IMR-90 (cell line): ENCODE measurements around the gene FOCAD. TPM values are rescaled to one million over a fixed set of nuclear protein-coding genes. Genes with fewer than 3 reads are reported as not detected.

Source experiments
- ATAC-seq: fragments of 200-7000 bp; cut with Tn5 transposase; 2 replicates; pipeline ENCODE4 v1.9.1; 2020; ENCODE audit warnings: low read depth, mild to moderate bottlenecking, moderate library complexity
- BruUV-seq: library from RNA; stranded (reverse); fragments of 400-500 nt; replicated peaks from 2 replicates; lab custom pipeline; 2021; lab: Mats Ljungman, UMichigan
- CTCF ChIA-PET: fragments of 300-600 bp; formaldehyde crosslinking; extraction: SDS; loops from one replicate; lab custom pipeline; 2021; ENCODE audit warnings: antibody characterized with exemption; lab: Yijun Ruan, JAX
- POLR2A ChIA-PET: fragments of 300-600 bp; sonication (Branson Sonifier 250); formaldehyde crosslinking; loops from one replicate; lab custom pipeline; 2022; ENCODE audit warnings: antibody characterized with exemption; ENCODE audit not compliant: unreplicated experiment; lab: Charles Lee
- DNase-seq: peaks from one replicate; pipeline ENCODE4 v3.0.0; 2013
- H2AFZ ChIP-seq: replicated peaks from 2 replicates; pipeline ENCODE3; 2013; ENCODE audit warnings: low read length, mild to moderate bottlenecking; ENCODE audit not compliant: poor library complexity
- H2AK5ac ChIP-seq: 2 replicates; pipeline ENCODE4 v1.6.1; 2013; ENCODE audit warnings: low read depth, low read length, inconsistent platforms
- H2AK9ac ChIP-seq: replicated peaks from 2 replicates; pipeline ENCODE3; 2013; ENCODE audit warnings: mild to moderate bottlenecking, low read depth, low read length, moderate library complexity; ENCODE audit not compliant: poor library complexity
- H2BK120ac ChIP-seq: 2 replicates; pipeline ENCODE4 v1.6.1; 2013; ENCODE audit warnings: low read depth, low read length, inconsistent platforms
- H2BK15ac ChIP-seq: 3 replicates; pipeline ENCODE4 v1.6.1; 2013; ENCODE audit warnings: low read depth, low read length, inconsistent platforms
- H2BK20ac ChIP-seq: 2 replicates; pipeline ENCODE4 v1.6.1; 2013; ENCODE audit warnings: low read depth, mild to moderate bottlenecking, inconsistent platforms, low read length, moderate library complexity
- H2BK5ac ChIP-seq: 2 replicates; pipeline ENCODE4 v1.6.1; 2013; ENCODE audit warnings: mild to moderate bottlenecking, low read depth, low read length, inconsistent platforms; ENCODE audit not compliant: poor library complexity, severe bottlenecking
- H3K14ac ChIP-seq: replicated peaks from 2 replicates; pipeline ENCODE4 v1.6.1; 2013; ENCODE audit warnings: low read depth, low read length, inconsistent platforms
- H3K18ac ChIP-seq: 2 replicates; pipeline ENCODE4 v1.6.1; 2013; ENCODE audit warnings: low read depth, low read length, control low read depth
- H3K23ac ChIP-seq: 2 replicates; pipeline ENCODE4 v1.6.1; 2013; ENCODE audit warnings: low read depth, low read length, inconsistent platforms
- H3K27ac ChIP-seq: 2 replicates; pipeline ENCODE4 v1.5.1; 2013; ENCODE audit warnings: mild to moderate bottlenecking, control low read depth, low read length; ENCODE audit not compliant: insufficient read depth
- H3K27me3 ChIP-seq: 2 replicates; pipeline ENCODE4 v1.6.1; 2013; ENCODE audit warnings: low read length; ENCODE audit not compliant: control insufficient read depth, insufficient read depth
- H3K36me3 ChIP-seq: 2 replicates; pipeline ENCODE4 v1.6.1; 2013; ENCODE audit warnings: low read length, mixed read lengths; ENCODE audit not compliant: control insufficient read depth, insufficient read depth
- H3K4ac ChIP-seq: 2 replicates; pipeline ENCODE4 v1.6.1; 2013; ENCODE audit warnings: low read depth, low read length, inconsistent platforms
- H3K4me1 ChIP-seq: 2 replicates; pipeline ENCODE4 v1.6.1; 2013; ENCODE audit warnings: low read length, mixed read lengths; ENCODE audit not compliant: control insufficient read depth, insufficient read depth
- H3K4me2 ChIP-seq: 2 replicates; pipeline ENCODE4 v1.6.1; 2013; ENCODE audit warnings: low read depth, mild to moderate bottlenecking, control low read depth, low read length, moderate library complexity
- H3K4me3 ChIP-seq: 2 replicates; pipeline ENCODE4 v1.5.1; 2013; ENCODE audit warnings: low read depth, mild to moderate bottlenecking, control low read depth, low read length, moderate library complexity; ENCODE audit not compliant: insufficient read depth
- H3K56ac ChIP-seq: 2 replicates; pipeline ENCODE4 v1.6.1; 2013; ENCODE audit warnings: low read length, inconsistent platforms; ENCODE audit not compliant: insufficient read depth; ENCODE audit errors: extremely low read depth
- H3K79me1 ChIP-seq, 2 experiments: 2 replicates each; pipeline ENCODE4 v1.6.1; 2013; ENCODE audit warnings: low read length in 2 of 2, inconsistent platforms in 1 of 2, low read depth in 1 of 2
- H3K9ac ChIP-seq: 2 replicates; pipeline ENCODE4 v1.6.1; 2013; ENCODE audit warnings: low read depth, low read length, control low read depth
- H3K9me1 ChIP-seq: 2 replicates; pipeline ENCODE4 v1.6.1; 2013; ENCODE audit warnings: low read length, inconsistent platforms; ENCODE audit not compliant: insufficient read depth
- H3K9me3 ChIP-seq: 2 replicates; pipeline ENCODE4 v1.6.1; 2013; ENCODE audit warnings: low read length; ENCODE audit not compliant: control insufficient read depth, insufficient read depth
- H4K20me1 ChIP-seq: 2 replicates; pipeline ENCODE4 v1.6.1; 2013; ENCODE audit warnings: low read length, inconsistent platforms; ENCODE audit not compliant: insufficient read depth
- H4K5ac ChIP-seq: 2 replicates; pipeline ENCODE4 v1.6.1; 2013; ENCODE audit warnings: mild to moderate bottlenecking, low read depth, low read length, control low read depth
- H4K8ac ChIP-seq, 2 experiments: 2 replicates each; pipeline ENCODE4 v1.6.1; 2013; ENCODE audit warnings: low read depth in 2 of 2, low read length in 2 of 2, control low read depth in 1 of 2, inconsistent platforms in 1 of 2
- H4K91ac ChIP-seq: 2 replicates; pipeline ENCODE4 v1.6.1; 2013; ENCODE audit warnings: low read depth, low read length, inconsistent platforms; ENCODE audit not compliant: insufficient read depth
- BHLHE40 ChIP-seq: fragments of 150-350 bp; IDR thresholded peaks from 2 replicates; pipeline ENCODE4 v1.6.1; 2016; ENCODE audit warnings: mild to moderate bottlenecking, low read depth, low read length
- CEBPB ChIP-seq: IDR thresholded peaks from 2 replicates; pipeline ENCODE4 v1.6.1; 2012; ENCODE audit warnings: low read depth, low read length, improper control_type of control experiment
- CHD1 ChIP-seq: IDR thresholded peaks from 2 replicates; pipeline ENCODE4 v1.6.1; 2012; ENCODE audit warnings: low read depth, low read length, improper control_type of control experiment
- CTCF ChIP-seq: conservative IDR thresholded peaks from 2 replicates; pipeline ENCODE4 v1.5.1; 2012; ENCODE audit warnings: mild to moderate bottlenecking, low read depth, low read length, improper control_type of control experiment
- FOS ChIP-seq: fragments of 150-350 bp; IDR thresholded peaks from 2 replicates; pipeline ENCODE4 v1.6.1; 2016; ENCODE audit warnings: low read depth, low read length
- MAFK ChIP-seq: IDR thresholded peaks from 2 replicates; pipeline ENCODE4 v1.6.1; 2012; ENCODE audit warnings: low read depth, low read length, improper control_type of control experiment
- MAZ ChIP-seq: IDR thresholded peaks from 2 replicates; pipeline ENCODE4 v1.6.1; 2012; ENCODE audit warnings: low read depth, mild to moderate bottlenecking, low read length, improper control_type of control experiment, moderate library complexity, borderline replicate concordance
- MXI1 ChIP-seq: IDR thresholded peaks from 2 replicates; pipeline ENCODE4 v1.6.1; 2012; ENCODE audit warnings: low read depth, mild to moderate bottlenecking, low read length, moderate library complexity, borderline replicate concordance
- NFE2L2 ChIP-seq: fragments of 150-350 bp; IDR thresholded peaks from 2 replicates; pipeline ENCODE4 v1.6.1; 2016; ENCODE audit warnings: low read depth, mild to moderate bottlenecking, low read length
- POLR2A ChIP-seq: IDR thresholded peaks from 2 replicates; pipeline ENCODE4 v1.6.1; 2012; ENCODE audit warnings: mild to moderate bottlenecking, low read depth, low read length
- RCOR1 ChIP-seq: IDR thresholded peaks from 2 replicates; pipeline ENCODE4 v1.6.1; 2012; ENCODE audit warnings: mild to moderate bottlenecking, low read length, improper control_type of control experiment; ENCODE audit not compliant: insufficient replicate concordance
- RFX5 ChIP-seq: IDR thresholded peaks from 2 replicates; pipeline ENCODE4 v1.8.0; 2012; ENCODE audit warnings: low read depth, mild to moderate bottlenecking, low read length, moderate library complexity
- SMC3 ChIP-seq: fragments of 150-350 bp; IDR thresholded peaks from 2 replicates; pipeline ENCODE4 v1.6.1; 2016; ENCODE audit warnings: low read depth, mild to moderate bottlenecking, antibody characterized with exemption, low read length, moderate library complexity
- WGBS, 2 experiments: methylation state at CpG; one replicate each; pipeline versions ENCODE4 v1.1.5 to v1.1.7; 2013; ENCODE audit warnings: missing lambda C conversion rate in 2 of 2; ENCODE audit not compliant: insufficient read length in 1 of 2; ENCODE audit errors: extremely low coverage in 2 of 2; 5-methylcytosine and 5-hydroxymethylcytosine counted together
- dilution Hi-C: fragments of 300-500 bp; cut with HindIII; formaldehyde crosslinking; loops from one replicate; pipeline ENCODE4 v1.14.3; 2018; ENCODE audit warnings: low sequenced_read_pairs; ENCODE audit not compliant: unreplicated experiment
- in situ Hi-C: fragments of 300-500 bp; cut with MboI; formaldehyde crosslinking; loops from 3 replicates; pipeline ENCODE4 v1.14.3; 2019; ENCODE audit warnings: low sequenced_read_pairs, inconsistent platforms, mixed read lengths
- intact Hi-C: fragments of 100-400 bp; cut with micrococcal nuclease; formaldehyde crosslinking; loops from 2 replicates; pipeline ENCODE4 v1.10.0; 2022
- polyA plus RNA-seq, 3 experiments: library from polyadenylated mRNA; depleted of rRNA; stranded (reverse); fragments of >200 nt; gene quantifications; 2 replicates each; pipeline ENCODE4 v1.2.3, GENCODE V29; 2012; ENCODE audit warnings: low replicate concordance in 1 of 3
- total RNA-seq: library from RNA; depleted of rRNA; stranded (reverse); fragments of >200 nt; gene quantifications from 2 replicates; pipeline ENCODE4 v1.2.3, GENCODE V29; 2012
- TF ChIP-seq, protein P1 (sequence below): fragments of 150-350 bp; IDR thresholded peaks from 2 replicates; pipeline ENCODE4 v1.6.1; 2016; ENCODE audit warnings: low read depth, mild to moderate bottlenecking, low read length, moderate library complexity, borderline replicate concordance

The FOCAD gene
- total and polyA plus RNA-seq, 2 of the 4 experiments (the other 2 are of a cell fraction): 28.8 to 91.2 TPM

DNA sequence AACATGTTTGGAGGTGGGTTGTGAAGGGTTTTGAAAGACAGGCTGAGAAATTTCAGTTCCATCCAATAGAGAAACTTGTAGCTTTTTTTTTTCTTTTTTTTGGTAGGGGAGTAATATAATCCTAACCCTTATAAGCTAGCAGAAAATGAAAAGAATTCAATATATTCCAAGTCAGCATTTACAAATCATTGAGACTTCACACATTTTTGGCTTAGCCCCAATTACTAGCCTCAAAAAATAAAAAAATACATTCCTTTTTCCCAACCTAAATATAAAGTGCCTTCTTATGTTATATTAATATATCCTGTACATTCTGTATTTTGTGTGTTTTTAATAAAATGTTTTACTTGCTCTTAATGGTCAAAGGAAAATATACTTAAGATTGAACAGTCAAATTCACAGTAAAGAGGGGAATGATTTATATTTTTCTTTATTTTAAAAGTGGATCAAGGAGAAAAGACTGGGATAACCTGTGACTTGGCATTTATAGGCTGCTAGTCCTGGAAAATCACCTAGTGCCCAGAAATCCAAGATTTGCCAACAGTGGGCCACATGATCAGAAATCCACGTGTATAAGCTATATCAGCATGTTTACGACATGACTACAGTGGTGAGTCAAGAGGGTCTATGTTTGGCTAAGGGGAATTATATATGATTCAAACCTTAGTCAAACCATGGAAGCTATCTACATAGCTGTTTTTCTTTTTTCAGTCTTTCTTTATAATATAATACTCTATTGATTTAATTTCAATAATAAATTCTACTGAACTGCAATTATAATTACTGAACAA, 332.8 kb downstream of the FOCAD start:
- intact Hi-C loops (no loop called here), dilution Hi-C loops (no loop called here), in situ Hi-C loops (no loop called here)
- peak overlapping the region; percentile 31; the same call in 1 of the 2 replicates for H3K4ac ChIP-seq
- no peak overlapping the region for H3K27ac ChIP-seq
- no peaks in the 10 kb centered on the region for H4K20me1 ChIP-seq
- H2BK120ac ChIP-seq: peak overlapping the region; percentile 61; the same call in 1 of the 2 replicates
- no peak overlapping the region for H4K91ac ChIP-seq
- H3K79me1 ChIP-seq: no peaks in the 10 kb centered on the region
- CTCF ChIA-PET: interaction anchor here (0.6 to 1.0 kb wide), 2 partner anchors 95 to 302 kb away, joined by 3 to 7 read pairs; no protein-coding TSS in a partner anchor
- peaks cover 2% of the 10 kb centered on the region for H3K4me1 ChIP-seq
- BruUV-seq: no TSS peak
- no peak overlapping the region for H3K56ac ChIP-seq
- H2AK9ac ChIP-seq: no peak overlapping the region
- peak overlapping the region; percentile 65; the same call in 1 of the 2 replicates for H3K14ac ChIP-seq
- H4K5ac ChIP-seq: no peak overlapping the region
- WGBS, 2 experiments: no CpG with 5 or more reads among the region's 2 CpGs
- no peak overlapping the region for H2AK5ac ChIP-seq
- H2BK20ac ChIP-seq: no peak overlapping the region
- POLR2A ChIA-PET: no interaction called here
- no peak overlapping the region for H3K9ac ChIP-seq
- H3K9me3 ChIP-seq: no peaks in the 10 kb centered on the region
- H4K8ac ChIP-seq: no peak overlapping the region
- no peak overlapping the region for H2BK15ac ChIP-seq
- H3K4me3 ChIP-seq: no peak overlapping the region
- H3K9me1 ChIP-seq: 0 out of 2 replicates have a peak, but pooled peaks cover 3% of the 10 kb centered on the region
- peak; percentile 86 for ATAC-seq
- no peaks in the 10 kb centered on the region for H3K36me3 ChIP-seq
- H2AFZ ChIP-seq: no peak overlapping the region
- H3K27me3 ChIP-seq: no peaks in the 10 kb centered on the region
- peak overlapping the region; percentile 70 for H2BK5ac ChIP-seq
- DNase-seq: peak; percentile 94
- no peak overlapping the region for H3K23ac ChIP-seq
- H3K18ac ChIP-seq: no peak overlapping the region
- no peak overlapping the region for H3K4me2 ChIP-seq
- peak; percentile 75 for TF ChIP-seq MAFK
- TF ChIP-seq RFX5: no peak
- TF ChIP-seq, protein P1, sequence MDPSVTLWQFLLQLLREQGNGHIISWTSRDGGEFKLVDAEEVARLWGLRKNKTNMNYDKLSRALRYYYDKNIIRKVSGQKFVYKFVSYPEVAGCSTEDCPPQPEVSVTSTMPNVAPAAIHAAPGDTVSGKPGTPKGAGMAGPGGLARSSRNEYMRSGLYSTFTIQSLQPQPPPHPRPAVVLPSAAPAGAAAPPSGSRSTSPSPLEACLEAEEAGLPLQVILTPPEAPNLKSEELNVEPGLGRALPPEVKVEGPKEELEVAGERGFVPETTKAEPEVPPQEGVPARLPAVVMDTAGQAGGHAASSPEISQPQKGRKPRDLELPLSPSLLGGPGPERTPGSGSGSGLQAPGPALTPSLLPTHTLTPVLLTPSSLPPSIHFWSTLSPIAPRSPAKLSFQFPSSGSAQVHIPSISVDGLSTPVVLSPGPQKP: no peak
- TF ChIP-seq CHD1: no peak
- TF ChIP-seq BHLHE40: 0 out of 2 replicates have a peak, but pooled peaks have one; percentile 11
- no peak for TF ChIP-seq CTCF
- TF ChIP-seq RCOR1: no peak
- peak; percentile 71 for TF ChIP-seq FOS
- peak; percentile 70; the same call in 1 of the 2 replicates for TF ChIP-seq CEBPB
- TF ChIP-seq MXI1: peak; percentile 37; the same call in 1 of the 2 replicates
- TF ChIP-seq POLR2A: no peak
- TF ChIP-seq NFE2L2: peak; percentile 21; the same call in 1 of the 2 replicates
- no peak for TF ChIP-seq SMC3
- TF ChIP-seq MAZ: no peak
